COR-L47 (cell line): ENCODE results near the gene SSUH2.

Source experiments
- DNase-seq: peaks from one replicate; lab custom pipeline; 2025; lab: John Stamatoyannopoulos, UW

Gene SSUH2

DNA sequence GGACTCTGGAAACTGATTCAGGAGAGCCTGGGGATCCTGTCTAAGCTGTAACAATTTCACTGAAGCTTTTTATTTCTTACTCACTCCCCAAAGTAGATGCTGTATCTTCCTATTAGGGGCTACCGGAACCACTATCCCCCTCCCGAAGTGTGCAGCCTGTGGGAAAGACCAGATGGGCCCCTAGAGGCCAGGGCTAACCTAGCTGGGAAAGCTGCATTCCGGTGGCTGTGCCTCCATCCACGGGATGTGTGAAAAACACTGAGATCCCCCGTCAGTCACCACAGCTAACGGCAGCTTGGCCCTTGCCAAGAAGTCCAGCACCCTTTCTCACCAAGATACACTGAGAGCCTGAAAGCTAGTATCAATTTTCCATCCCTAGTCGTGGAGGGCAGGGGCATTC is 3.1 kb downstream of the SSUH2 start:
- DNase-seq: no peak

DNA sequence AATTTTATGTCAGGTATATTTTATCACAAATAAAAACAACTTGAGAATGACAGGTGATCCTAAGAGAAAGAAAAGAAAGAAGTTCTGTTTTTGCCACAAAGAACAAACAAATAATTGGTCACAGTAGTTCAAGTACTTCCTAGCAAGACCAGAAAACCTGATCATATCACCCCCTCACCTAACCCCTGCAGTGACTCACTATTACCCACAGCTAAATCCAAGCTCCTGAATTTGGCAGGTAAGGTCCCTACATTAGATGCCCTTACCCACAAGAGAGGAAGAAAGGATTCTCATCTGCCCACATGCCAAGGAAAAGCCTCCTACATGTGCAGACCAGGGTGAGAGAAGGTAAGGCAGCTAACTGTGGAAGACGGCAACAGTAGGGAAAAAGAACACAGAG is 4.4 kb downstream of the SSUH2 start:
- DNase-seq: no peak

DNA sequence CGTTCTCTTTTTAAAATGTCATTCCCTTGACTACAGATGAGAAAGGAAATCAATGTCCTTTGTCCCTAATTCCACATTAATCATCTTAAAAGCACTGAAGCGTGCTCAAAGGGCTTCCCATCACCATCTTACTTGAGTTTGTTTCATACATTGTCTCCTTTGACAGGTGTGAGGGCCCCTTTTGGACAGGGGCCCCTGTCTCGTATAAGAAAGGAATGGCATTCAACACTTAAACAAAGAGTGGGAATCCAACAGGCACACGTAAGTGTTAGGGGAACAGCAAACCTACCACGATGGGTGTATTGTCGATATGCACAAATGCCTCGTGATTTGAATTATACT is 5.0 kb downstream of the SSUH2 start:
- DNase-seq: no peak

DNA sequence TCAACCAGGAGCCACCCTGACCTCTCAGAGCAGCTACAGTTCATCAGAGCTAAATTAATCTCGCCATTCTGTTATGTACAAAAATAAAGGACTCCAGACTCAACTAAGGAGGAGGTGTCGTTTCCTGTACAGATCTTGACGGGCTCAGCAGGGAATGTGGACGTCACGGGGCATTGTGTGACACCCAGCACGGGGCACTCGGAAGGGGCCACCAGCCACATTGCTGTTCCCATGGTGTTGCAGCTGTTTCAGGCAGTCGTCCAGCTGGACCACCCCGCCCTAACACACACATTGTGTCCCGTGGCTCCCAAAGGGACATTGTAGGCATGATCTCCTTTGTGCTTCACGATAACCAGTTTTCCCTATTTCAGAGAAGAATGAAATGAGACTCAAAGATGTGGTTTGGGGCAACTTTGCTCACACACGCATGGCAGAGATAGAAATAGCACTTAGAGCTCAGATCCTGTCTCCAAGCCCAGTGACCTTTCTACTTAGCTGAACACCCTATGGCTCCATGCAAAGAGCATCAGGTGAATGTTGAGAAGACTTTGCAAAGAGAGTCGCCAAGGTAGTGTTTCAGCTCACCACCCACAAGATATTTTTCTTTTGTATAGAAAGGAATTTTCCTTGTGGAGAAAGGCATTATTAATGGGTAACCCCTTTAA is 5.5 kb downstream of the SSUH2 start:
- no peak for DNase-seq

DNA sequence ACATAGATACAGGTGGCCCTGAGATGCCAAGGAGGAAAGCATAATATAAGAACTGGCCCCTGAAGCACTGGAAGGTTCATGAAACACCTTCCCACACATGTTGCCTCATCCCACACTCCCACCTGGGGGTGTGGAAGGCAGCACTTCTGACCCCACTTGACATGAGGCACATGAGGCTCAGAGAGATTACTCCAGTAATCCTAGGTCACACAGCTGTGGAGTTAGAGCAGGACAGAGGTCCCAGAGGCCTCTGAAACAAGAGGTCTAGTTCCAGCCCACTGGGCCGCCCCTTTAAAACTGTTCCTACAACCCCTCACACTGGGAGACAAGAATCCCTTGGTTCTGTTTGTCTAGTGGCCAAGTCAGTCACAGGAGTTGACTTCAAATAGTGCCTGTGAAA is 7.2 kb downstream of the SSUH2 start:
- DNase-seq: no peak

DNA sequence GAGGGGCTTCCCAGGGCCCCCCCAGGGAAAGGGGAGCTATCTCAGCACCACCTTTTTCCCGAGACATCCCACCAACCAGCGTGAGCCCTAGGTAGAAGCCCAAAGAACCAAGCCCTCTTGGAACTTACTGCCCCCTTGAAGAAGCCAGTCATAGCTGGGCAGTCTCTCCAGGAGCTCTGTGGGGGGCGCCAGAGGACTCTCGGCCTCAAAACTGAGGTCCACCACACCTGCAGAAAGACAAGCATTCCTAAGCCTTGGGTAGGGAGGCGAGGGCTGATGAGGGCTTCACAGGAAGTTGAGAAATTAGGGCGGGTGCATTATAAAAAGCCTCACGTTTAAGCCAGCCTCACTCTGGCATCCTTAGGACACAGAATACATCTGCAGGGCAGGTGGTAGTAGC is 9.0 kb downstream of the SSUH2 start:
- DNase-seq: no peak

DNA sequence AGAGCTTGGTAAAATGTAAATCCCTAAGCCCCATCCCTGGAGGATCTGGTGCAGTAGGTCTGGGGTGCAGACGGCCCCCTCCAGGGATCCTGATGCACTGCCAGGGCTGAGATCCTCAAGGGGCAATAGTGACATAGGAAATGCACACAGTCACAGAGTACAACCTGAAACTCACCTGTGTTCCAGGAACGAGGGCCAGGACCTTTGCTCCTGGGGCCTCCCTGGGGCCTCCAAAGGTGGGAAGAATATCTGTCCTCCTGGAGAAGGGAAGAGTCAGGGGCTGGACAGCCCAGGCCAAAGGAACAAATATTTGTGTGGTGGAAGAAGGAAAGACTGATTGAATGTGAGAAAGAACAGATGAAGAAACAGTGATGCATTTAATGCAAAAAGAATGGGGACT is 9.5 kb downstream of the SSUH2 start:
- no peak for DNase-seq

DNA sequence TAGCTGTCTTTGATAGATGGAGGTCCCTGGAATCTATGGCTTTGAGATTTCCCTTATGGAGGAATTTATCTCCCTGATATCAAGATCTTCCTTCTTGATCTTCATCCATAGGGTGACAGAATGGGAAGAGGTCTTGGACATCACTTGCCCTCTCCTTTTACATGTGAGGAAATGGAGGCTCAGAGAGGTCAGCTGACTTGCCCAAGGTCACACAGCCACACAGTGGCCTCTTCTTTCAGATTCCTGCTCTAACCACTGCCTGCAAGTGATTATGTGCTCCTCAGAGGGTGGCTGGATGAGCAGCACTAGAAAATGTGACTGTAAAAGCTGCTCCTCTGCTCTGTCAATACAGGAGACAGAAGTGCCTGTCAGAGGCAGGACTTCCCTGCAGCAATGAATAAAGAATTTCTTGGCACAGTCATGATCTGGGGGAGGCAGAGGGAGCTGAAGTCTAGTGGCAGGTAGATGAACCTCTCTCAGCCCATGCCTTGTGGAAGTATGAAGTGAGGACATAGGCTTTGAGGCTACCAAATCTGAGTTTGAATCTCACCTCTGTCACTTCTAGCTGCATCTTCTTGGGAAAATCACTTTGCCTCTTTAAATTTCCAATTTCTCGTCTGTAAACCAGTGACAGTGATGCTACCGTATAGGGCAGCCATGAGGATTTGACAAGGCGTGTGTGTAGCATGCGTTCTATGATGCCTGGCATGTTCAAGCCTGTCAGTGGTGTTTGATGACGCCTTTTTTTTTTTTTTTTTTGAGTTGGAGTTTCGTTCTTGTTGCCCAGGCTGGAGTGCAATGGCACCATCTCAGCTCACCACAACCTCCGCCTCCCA is 12.0 kb downstream of the SSUH2 start:
- DNase-seq: no peak

DNA sequence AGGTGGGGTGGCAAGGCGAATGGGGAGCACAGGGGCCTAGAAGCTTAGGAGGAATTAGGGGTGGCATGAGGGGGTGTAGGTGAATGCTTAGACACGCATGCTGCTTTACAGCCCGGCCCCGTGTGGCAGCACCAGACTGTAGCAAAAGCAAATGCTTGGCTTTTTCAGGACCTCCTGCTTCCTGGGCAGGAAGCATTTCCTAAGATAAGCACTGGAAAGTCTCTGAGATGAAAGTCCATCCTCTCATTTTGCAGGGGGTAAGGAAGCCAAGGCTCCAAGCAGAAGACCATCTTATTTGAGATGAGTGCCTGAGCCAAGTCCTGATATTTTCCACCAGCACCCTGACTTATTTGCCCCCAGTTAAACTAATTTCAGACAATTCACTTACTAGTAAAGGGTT is 12.9 kb downstream of the SSUH2 start:
- DNase-seq: no peak

DNA sequence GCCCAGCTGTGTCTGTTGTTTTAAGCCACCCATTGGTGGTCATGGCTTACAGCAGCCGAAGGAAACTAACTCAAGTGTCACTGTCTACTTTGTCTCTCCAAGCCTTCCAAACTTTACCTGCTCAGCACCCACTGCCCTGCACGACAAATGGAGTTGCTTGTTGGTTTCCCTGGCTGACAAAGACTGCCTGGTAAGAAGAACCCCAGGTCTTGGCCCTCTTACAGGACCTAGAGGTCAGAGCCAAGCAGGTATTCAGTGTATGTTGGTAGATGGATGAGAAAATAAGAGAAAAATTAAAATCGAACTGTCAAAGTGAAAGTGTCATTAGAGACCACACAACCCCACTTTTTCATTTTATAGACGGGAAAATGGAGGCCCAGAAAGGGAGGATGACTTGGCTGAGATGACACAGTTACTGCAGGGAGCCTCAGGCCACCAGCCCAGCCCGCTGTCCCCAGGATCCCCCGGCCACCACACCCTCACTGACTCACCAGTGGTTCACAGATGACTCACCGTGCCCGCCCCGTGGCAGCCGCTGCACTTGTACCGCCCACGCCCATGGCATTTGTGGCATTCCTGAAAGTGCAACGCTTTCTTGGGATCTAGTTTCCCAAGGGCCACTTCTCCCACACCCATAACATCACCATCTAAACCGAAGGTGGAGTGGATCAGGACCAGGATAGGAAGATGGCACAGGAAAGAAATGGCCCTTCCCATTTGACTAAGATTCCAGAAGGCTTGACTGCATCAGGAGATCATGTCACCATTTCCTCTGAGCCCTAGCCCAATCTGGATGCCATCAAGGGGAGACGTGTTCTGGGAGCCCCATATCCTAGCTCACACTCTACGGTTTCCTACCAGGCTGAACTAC is 15.2 kb downstream of the SSUH2 start:
- no peak for DNase-seq

DNA sequence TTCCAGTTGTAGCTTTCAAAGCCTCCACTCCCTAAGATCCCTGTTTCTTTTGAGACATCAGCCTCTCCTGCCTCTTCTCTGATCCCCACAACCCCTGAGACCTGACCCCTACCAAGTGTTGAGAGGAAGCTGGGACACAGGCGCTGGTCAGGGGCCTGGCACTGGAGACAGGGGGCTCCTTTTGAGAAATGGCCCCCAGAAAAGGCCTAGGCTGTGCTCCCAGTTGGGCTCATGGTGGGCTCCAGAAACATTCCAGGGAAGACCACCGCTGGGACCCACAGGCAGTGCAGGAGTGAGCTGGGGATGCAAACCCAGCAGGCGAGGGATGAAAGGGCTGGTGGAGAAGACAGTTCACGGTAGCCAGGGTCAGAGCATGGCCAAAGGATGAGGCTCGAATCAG is 16.6 kb downstream of the SSUH2 start:
- DNase-seq: no peak

DNA sequence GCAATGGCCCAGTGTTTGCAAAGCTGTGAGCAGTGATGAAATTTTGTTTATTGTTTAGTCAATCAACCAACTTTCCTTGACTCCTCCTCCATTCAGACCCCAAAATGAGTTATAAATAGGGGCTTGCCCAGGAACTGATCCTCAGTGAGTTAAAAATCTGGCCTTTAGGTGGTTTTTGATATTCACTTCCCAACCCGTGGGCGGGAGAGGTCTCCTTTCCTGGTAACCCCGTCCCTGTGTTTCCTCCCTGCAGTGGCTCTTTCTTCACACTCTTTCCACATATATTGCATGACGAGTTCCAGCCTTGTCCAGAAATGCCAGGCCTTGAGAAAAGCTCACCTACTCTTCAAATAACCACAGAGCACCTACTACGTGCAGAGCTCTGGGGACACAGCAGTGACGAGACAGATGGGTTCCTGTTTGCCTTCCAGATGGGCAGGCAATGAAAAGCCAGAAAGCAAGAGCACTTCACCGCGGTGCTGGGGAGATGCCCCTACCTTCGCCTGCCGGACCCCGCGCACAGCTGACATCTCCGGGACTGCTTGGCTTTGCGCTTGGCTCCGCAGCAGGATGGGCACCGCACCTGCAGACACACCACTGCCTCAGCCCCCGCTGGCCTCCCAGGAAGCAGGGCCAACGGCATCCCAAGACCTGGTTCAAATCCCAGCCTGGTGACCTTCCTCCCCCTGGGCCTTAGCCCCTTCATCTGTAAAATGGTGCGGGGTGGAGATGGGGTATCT is 17.2 kb downstream of the SSUH2 start:
- DNase-seq: no peak

DNA sequence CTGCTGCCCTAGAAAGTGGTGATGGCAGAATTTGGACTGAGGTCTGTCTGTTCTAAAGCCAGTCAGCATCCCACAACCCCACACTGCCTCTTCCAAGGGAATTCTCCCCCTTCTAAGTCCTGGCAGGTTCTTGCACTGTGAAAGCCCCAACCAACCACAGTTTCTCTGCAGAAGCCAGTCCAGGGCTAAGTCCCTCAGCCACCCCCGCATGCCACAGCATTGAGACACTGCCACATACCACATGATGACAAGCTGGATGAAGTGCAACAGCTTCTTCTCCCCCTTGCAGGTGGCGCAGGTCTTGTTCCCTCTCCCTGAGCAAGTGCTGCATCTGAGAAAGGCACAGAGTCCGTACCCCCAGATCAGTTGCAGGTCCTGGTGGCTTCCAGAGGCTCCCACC is 18.6 kb downstream of the SSUH2 start:
- no peak for DNase-seq

DNA sequence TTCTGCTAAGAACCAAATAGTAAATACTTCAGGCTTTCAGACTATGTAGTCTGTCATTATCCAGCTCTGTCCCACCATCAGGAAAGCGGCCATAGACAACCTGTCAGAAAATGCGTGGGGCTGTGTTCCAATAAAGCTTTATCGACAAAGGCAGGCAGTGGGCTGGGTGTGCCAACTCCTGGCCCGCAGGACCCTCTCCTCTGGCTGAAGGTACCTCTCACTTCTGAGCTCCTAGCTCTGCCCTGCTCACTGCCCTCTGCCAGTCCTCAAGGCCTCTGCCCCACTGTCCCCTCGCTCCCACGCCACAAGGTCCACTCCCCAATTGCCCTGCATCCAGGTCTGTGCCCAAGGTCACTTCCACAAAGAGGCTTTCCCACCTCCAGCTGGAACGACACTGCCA is 20.0 kb downstream of the SSUH2 start:
- DNase-seq: no peak

DNA sequence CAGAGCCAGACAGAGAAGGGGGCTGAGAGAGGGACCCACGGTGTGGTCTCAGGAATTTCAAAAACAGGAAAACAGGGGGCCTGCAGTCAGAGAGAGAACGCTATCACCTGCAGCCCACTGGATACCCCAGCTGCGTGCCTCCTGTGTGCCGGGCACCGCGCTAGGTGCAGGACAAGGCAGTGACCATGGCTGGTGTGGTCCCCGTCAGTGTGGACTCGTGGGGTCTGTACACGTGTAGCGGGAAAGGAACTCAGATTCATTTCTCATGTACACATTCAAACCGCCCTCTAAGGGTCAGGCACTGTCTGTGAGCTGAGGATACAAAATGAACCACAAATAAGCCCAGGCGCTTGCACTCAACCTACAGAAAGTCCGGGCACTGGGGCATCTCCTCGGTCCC is 20.9 kb downstream of the SSUH2 start:
- no peak for DNase-seq

DNA sequence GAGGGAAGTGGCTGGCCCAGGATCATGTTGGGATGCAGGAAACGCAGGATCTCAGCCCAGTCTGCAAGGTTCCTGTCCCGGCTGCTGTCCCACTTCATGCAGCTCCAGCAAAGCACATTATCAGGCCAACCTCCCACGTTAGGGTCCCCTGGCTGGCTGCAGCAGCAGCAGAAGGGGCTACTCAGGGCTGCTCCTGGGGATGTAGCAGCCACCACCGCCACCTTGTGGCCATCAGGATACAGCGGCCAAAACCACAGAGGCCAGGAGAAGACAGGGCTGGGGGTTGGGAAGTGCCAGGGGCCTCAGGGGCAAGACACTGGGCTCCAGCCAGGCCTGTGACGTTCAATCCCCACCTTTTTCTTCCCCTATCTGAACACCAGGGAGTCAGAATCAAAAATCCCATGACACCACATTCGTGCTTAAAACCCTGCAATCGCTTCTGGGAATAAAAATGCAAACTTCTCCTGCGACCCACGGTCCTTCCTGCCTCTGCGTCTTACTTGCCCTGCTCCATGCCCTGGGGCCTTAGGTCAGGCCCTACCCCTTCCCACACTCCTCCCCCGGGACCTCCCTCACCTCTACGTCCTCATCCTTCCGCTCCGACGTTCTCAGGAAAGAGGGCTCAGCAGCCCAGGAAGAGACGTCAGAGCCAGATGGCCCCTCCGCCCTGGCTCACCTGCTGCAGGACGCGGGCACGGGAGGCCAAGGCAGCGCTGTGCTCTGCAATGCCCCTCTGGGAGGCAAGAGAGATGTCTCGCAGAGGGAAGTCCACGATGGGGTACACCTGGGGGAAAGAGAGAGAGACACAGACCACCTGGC is 21.5 kb downstream of the SSUH2 start:
- DNase-seq: peak; percentile 19

DNA sequence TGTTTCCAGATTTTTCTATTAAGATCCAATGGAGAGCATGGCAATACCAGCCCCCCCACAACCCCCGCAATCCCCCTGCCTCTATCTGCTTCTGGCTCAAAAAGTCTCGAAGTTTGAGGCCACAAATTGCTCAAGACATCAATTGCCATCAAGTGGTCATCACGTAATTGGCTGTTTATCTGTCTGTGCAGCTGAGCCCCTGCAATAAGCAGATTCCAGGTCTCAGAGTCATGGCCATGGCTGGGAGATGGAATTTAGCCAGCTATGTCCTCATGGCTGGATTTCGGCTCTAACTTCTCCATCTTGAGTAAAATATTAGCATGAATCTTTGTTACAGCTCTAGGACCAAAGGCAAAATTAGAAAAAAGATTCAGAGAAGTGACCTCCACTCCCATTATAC is 22.7 kb downstream of the SSUH2 start:
- no peak for DNase-seq

DNA sequence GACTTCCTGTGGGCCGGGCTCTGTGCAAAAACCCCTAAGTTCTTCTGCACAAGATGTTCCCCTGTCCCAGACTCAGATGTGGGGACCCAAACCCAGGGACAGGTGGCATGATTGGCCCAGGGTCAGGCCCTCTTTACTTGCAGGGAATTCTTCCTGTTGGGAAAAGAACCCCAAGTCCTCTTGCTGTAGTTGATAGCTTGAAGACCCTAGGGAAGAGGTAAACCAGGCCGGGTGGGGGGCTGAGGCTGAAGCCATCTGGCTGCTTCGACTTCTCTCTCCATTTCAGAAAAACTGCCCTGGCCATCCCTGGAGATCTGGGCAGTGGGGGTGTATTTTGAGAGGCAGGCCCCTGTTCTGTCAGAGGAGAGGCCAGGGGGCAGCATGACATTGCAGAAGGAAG is 23.5 kb downstream of the SSUH2 start:
- no peak for DNase-seq

DNA sequence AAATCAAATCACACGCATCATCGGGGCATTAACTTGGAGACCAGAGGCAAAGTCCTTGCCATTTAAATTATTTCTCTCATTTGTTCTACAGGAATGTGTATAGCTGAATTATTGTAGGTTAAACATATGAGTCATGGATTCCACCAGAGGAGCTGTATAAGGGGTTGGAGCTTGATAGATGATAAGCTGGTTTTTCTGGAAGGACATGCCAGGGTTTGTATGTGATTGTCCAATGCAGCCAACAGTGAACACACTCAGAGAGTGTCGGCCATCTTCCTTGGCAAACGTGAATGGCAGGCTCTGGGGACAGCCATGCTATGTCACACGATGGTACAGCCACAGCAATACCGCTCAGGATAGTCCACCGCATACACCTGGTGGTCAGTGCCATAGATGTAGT is 25.1 kb downstream of the SSUH2 start:
- no peak for DNase-seq

DNA sequence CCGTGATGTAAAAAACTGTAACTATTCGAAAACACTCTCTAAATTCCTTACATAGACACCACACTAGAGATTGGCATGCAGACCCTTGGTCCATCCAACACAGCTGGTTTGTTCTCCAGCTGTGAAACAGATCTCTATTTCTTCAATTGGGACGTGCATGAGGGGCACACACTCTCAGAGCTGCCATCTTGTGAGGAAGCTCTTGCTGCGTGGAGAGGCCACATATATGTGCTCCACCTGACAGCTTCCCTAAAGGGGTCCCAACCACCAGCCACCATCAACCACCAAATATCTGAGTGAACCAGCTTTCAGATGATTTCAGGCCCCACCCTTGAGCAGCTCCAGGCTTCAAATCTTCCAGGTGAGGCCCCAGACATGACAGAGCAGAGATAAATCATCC is 25.6 kb downstream of the SSUH2 start:
- DNase-seq: no peak

DNA sequence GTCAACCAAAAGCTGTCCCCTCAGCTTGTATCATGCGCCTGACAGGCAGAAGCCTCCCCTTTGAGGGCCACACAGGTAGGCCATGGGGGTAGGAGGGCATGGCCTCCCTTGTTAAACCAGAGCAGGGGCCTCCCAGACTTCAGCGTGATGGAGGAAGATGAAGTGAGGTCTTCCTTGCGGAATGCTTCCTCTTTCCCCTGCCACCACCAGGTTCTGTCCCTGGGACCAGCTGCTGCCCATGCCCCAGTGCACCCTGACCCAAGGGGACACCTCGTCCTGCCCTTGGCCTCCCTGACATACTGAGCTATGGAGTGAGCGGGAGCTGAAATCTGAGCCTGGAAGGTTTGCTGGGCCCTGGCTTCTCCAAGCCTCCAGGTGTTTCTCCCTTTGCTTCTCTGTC is 26.7 kb downstream of the SSUH2 start:
- DNase-seq: no peak
